ENCODE measurements around the gene PFKP.

The PFKP gene

DNA sequence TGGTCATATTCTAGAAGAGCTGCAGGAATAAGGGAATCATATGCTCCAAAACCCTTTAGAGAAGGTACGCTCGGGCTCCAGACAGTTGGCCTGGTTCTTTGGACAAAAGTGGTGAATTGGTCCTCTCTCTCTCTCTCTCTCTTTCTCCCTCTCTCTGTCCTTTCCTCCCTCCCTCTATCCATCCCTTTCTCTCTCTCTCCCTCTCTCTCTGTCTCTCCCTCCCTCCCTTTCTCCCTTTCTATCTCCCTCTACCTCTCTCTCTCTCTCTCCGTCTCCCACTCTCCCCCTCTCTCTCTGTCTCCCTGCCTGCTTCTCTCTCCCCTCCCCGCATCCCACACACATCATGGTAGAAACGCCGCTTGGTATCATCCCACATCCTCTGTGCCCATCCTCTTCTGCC, 19.8 kb upstream of the PFKP start:
- DNase-seq, result no peak

DNA sequence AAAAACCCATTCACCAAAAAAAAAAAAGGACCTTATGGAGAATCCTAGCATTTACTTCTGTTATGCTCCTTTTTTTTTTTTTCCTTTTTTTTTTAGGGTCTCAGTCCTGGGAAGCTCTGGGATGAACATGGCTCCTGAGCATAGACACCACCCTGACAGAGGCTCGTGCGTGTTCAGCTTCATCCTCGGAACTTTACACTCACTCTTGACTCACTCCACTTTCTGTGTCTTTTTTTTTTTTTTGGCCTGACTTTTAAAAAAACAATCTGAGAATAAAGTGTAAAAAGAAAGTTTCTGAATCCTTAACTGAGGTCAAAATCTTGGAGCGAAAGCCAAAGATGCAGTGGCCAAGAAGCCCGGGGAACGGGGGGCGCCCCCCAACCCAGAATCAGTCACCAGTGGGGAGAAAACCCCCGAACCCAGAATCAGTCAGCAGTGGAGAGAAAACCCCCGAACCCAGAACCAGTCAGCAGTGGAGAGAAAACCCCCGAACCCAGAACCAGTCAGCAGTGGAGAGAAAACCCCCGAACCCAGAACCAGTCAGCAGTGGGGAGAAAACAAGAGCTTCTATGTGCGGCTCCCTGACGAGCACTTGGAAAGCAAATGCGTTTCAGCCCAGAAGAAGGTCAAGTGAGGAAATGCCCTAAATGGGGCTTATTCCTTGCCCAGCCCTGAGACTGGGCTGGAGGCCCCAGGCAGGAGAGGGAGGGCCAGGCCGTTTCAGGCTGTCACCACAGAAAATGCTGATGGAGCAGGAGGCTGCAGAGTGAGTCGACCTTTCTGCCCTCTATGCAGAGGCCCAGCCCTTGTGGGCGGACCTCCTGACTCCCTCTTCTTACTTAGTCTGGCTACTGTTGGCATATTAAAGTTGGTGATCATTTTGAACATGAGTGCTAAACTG, 19.0 kb upstream of the PFKP start:
- no peak for DNase-seq

DNA sequence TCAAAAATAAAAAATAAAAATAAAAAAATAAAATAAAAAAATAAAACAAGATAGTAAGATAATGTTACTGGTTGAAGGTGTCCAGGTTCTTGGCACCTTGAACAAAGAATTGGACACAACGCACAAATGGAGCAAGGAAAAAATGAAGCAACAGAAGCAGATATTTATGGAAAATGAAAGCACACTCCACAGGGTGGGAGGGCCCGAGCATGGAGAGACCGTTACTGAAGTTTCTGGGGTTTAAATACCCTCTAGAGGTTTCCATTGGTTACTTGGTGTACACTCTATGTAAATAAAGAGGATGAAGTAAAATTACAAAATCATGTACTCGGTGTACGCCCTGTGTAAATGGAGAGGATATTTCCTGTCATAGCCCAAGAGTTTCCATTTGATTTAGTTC, 15.7 kb upstream of the PFKP start:
- no peak for DNase-seq

DNA sequence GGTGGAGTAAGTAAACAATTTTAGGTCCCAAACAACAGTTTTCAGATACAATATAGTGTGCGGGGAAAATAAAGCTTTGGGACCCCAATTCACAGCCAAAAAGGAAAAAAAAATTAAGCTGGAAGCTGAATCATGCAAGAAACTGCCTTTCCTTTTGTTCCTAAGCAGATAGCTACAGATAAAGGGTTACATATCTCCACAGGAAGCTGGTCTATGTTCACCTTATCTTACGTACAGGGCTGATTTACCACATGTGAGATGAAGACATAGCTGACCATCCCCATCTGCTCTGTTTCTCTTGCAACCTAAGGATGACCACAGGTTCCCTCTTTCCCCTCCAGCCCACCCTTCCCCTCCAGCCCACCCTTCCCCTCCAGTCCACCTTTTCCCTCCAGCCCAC, 14.2 kb upstream of the PFKP start:
- DNase-seq, result no peak

DNA sequence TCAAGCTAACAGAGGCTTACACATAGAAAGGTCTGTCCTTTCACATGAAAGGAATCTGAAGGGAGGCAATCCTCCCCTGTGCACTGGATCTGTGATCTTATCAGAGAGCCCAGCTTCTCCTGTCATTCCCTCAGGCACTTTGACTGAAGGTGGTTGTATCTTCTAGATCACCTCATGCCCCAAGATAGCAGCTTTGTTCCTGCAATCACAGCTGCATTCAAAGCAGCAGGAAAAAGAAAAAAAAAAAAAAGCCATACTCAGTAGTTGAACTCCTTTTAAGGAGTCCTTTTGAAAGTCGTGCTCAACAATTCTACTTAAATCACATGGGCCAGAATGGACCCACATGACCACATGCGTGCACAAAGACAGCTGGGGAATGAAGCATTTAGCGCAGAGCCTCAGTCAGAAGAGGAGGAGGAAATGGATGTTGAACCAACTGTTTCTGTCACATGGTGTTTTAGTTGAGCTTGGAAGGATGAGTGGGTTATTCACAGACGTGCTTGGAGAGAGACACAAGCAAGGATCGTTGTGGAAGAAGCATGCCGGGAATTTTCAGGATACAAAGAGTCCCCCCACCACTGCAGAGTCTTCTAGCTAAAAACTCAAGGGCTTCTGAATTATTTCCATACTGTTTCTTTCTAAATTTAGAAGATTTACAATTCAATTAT, 13.0 kb upstream of the PFKP start:
- DNase-seq, result no peak

DNA sequence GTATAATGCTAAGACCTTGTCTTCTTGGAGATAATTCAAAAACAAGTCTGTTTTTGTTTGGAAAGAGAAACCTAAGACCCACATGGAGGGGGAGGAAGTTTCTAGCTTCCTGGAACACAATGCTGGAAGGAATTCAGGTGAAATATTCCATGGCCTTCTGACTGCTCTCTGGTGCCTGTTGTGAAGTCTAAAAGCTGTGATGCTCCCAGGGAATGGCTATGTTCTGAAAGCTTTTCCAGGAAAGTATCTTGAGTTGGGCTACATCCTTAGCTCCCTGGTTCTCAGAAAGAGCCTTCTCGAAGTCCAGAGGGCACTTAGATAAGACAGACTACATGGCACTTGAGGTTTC, 12.5 kb upstream of the PFKP start:
- no peak for DNase-seq

DNA sequence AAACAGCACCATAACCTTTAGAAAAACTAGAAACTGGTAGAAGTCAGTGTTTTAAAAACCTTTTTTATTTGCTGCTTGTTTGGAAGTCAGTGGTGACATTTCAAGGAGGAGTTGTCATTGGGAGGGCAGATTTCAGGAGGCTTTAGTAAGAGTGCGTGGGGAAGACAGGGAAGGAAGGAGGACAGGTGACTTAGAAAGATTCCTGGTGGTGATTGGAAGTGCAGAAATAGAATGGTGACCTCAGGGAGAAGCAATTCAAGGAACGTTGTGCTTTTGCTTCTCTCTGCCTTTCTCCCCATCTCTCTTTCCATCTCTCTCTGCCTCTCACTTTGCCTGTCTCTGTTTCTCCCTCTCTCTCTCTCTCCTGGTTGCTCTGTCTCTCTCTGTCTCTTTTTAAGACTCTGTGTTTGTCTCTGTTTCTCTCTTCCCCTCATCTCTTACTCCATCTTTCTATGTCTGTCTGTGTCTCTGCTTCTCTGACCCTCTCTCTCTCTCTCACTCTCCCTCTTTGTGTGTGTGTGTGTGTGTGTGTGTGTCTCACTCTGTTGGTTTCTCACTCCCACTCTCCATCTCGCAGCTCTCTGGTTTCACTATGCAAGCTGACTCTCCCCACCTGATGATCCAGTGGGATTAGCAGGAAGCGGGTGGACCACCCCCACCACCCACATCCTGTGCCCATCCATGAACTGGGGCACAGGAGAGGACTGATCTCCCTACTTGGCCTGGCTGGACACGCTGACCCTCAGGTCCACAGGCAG, 10.9 kb upstream of the PFKP start:
- DNase-seq, result no peak

DNA sequence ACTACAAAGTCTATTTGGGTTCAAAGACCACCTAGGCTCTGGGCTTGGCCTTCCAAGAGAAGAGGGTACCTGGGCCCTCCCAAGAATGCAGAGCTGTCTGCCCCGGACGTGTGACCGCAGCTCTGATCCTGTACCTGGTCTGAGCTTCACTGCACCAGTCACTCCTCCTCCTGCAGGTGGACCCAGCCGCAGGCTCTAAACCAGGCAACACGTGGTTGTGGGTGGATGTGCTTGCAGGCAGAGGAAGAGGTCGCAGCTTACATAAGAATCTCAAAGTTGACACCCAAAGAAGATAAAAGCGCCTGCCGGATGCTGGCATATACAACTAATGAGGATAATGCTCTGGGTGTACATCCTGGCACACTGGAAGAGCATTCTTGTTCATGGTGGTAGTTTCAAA, 9.4 kb upstream of the PFKP start:
- DNase-seq, result no peak

DNA sequence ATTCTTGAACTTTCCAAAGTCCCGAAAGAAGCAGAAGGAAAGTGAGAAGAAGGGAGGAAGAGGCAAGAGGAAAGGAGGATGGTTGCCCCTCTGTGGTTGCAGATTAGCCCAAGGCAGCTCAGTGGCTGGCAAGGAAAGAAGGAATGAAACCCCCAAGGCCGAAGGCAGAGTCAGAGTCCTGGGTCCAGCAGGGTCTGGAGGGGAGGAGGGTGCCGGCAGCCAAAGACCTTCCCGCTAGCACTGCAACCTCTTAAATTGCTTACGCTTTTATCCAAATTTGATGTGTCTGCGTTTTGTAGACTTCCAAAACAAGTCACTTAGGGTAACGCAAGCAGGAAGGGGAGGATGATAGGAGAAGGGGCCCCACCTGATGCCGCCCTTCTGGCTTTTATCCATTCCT, 7.4 kb upstream of the PFKP start:
- no peak for DNase-seq

DNA sequence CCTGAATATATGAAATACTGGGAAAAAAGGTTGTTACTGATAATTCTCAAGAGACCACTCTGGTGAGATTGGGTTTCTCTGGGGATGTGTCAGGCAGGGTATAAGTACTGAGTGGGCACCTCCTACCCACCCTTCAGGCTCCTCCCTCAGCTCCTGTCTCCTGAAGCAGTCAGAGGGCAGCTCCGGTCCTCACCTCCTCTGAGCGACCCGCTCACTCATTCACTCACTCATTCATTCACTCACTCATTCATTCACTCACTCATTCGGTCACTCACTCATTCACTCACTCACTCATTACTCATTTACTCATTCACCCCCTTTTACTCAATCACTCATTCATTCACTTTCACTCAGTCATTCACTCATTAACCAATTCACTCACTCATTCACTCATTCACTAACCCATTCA, 6.9 kb upstream of the PFKP start:
- no peak for DNase-seq

DNA sequence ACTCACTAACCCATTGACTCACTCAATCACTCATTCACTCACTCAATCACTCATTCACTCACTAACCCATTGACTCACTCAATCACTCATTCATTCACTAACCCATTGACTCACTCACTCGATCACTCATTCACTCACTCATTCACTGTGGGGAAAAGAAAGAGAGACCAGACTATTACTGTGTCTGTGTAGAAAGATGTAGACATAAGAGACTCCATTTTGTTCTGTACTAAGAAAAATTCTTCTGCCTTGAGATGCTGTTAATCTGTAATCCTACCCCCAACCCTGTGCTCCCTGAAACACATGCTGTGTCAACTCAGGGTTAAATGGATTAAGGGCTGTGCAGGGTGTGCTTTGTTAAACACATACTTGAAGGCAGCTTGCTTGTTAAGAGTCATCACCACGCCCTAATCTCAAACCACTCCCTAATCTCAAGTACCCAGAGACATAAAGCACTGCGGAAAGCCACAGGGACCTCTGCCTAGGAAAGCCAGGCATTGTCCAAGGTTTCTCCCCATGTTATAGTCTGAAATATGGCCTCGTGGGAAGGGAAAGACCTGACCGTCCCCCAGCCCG, 5.9 kb upstream of the PFKP start:
- DNase-seq, result peak; percentile 53 to 70

DNA sequence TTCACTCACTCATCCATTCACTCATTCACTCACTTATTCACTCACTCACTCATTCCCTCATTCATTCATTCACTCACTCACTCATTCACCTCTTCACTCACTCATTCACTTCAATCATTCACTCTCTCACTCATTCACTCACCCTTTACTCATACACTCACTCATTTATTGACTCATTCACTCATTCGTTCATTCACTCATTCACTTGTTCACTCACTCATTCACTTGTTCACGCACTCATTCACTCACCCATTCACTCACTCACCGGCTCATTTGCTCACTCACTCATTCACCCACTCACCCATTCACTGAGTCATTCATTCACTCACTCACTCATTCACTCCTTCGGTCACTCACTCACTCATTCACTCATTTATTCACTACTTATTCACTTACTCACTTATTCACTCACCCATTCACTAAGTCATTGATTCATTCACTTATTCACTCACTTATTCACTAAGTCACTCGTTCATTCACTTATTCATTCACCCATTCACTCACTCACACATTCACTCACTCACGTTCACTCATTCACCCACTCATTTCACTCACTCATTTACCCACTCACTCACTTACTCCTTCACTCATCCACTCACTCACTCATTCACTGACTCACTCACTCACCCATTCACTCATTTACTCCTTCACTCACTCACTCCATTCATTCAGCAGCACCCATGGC, 4.7 kb upstream of the PFKP start:
- no peak for DNase-seq

DNA sequence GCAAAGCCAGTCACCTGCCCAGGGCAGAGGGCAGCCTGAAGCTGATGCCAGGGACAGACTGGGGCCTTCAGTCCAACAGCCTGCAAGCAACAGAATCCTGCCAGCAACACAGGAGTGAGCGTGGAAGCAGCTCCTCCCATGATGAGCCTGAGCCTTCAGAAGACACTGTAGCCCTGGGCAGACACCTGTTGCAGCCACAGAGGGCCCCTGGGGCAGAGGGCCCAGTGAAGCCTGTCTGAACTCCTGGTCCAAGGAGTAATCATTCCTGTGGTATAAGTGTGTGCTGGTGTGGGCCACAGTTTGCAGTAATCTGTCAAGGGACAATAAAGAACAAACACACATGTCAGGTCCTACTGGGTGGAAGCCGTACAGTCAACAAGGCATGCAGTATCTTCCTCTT, 2.9 kb upstream of the PFKP start:
- DNase-seq, result no peak

DNA sequence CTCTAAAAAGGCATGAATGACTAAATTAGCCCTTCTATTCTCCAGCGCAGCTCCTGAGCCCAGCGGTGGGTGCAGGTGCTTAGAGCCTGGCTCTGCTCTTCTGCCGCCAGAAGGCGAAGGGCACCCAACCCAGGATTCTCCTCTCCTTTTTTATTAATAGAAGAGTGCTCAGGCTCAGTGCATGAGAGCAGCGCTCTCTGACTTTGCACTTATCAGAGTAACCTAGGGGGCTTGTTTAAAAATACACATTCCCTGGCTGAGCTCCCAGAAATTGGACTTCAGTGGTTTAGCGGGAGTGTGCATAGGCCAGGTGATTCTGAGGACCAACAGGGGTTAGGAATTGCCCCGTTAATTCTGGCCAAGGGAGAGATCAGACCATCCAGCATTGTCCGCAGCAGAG, 1.7 kb upstream of the PFKP start:
- no peak for DNase-seq

DNA sequence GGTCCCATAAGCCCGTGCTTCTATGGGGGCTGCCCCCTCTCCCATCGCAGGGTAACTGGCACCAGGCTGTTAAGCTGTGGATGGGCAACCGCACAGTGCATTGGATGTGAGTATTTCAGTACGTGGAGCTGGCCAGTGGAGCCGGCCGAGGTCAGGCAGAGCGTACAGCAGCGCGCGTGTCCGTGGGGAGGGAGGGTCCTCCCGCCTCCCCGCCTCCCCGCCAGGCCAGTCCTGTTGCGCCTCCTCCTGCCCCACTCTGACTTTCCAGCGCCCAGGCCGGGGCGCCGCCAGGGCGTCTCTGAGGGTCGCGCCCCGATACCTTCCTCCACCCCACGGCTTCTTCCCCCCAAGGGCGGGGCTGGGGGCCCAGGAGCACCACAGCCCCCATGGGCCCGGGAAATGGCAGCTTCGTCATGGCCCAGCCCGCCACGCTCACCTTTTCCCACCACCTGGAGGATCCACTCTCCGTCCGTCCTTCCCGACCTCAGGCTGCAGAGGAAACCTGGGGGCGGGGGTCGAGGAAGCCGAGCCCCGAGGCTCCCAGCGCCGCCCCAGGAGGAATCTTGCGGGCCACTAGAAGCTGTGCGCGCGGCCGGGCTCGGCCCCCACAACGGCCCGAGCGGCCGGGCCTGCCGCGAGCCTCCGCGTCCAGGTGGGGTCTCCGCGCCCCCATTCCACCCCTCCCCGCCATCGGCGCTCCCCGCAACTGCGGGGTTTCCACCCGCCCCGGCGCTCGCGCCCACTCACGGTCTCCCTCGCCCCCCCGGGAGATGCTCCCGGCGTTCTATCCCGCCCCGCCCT, 831 bp upstream of the PFKP start:
- DNase-seq, result no peak

DNA sequence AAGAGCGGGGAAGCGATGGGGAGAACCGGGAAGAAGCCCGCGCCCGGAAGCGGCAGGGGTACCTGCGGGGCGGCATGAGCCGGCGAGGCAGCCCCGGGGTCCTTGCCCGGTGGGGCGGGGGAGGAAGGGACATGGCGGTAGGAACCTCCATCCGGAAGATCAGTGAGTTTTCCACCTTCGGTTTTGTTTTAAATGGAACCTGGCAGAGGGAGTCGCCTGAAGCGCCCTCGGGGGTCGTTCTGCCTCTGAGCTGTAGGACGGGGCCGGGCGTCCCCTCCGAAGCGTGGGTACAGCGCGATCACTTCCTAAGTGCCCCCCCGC, 471 bp downstream of the PFKP start:
- no peak for DNase-seq

DNA sequence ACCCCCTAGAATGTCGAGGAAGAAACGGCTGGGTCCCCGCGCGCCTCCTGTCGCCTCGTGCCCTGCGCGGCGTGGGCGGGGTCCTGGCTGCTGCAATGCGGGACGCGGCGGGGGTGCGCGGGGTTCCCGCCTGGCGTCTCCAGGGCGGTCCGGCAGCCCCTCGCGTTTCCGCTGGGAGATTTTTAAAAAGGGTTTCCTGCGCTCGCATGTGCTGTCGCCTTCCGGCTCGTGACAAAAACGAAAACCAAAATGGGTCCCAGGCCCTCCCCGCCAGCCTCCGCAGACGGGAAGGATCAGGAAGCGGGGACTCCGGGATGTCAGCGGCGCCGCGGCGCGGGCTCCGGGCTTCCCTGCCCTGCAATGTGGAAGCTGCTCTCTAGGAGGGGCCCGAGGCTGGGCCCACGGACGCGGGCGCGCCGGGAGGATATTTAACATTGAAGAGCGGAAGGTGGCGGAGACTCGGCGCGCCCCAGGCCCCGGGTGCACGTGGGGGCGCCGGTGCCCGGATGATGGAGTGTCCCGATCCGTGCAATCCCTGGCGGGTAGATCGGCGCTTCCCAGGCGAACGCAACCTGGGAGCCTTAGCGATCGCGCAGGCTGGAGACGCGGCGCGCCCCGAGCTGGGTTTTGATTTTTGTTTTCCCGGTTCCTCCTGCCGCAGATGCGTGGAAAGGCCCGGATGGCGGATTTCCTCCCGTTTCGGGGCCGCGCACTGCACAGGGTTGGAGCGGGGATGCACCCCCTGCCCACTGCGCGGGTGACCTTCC, 1.0 kb downstream of the PFKP start:
- peak in 1 of 2 experiments; percentile 25 for DNase-seq

DNA sequence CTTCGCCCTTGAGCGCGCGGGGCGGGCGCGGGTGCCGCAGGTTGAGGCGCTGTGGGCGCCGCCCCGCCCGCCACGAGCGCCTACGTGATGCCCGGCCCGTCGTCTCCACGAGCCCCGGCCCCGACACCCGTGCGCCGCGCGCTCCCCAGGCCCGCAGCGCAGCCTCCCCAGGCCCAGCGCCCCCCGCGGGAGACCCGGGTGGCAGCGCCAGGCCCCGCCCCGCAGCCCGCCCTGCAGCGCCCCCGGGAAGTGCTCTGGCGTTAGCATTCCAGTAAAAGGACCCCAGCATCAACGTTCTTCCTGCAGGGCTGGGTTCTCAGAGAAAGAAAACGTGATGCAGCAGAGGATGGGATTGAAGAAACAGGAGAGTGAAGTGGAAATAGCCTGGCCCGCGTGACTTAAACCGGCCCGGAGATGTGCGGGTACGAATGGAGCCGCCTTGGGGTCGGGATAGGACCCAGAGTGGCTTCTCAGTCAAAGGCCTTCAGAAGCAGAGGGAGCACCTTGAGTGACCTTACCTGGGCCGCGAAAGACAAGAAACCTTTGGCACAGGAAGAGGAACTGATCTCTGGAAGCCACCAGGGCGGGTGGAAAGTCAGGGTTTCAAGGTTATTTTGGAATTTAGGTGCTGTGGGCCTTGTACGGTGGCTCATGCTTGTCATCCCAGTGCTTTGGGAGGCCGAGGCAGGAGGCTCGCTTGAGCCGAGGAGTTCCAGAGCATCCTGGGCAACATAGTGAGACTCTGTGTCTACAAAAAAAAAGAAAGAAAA, 1.8 kb downstream of the PFKP start:
- no peak for DNase-seq

DNA sequence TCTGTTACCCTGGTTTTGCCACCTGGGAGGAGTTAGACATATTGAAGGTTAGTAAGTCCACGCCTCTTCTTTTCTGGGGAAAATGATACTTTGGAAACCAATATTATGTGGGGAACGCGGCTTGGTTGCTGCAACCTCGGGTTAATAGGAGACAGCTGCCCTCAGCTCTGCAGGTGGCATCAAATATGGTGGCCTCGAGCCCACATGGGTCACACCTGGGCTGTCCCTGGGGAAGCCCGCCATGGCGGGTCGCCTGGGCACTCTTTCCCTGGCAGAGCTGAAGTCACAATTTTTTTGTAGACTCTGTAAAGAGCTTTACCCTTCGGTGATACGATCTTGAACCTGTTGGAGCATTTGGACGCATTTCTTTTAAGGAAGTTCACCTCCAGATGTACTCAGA, 2.5 kb downstream of the PFKP start:
- no peak for DNase-seq

DNA sequence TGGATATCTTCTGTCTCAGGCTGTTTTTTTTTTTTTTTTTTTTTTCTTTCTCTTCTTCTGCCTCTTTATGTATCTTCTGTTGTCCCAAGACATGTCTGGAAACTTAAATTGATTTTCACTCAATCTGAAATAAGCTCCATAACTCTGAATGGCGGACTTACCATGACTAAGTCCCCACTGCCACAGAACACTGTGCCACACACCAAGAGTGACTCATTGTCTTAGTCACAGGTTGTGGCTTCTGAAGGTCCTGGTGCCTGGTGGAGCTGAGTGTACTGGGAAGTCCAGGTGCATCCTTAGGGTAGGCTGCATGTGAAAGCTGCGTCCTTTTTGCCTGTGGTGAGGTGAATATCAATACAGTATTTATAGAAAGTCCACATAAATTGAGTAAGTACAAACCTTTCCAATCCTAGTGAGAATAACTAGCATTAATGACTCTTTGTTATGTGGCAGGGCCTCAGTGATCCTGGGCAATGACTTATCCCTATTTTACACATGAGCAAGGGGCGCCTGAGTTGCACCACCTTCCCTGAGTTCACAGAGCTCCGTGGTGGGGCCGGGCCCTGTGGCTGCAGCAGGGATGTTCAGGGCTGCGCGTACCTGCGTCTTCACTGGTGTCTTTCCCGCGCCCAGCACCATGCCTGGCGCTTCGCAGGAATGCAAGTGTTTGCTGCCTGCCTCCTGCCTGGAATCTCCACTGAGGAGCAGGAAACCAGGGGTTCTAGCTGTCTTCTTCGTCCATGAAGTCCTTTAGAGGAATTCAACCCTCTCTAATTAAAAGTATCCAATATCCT, 4.3 kb downstream of the PFKP start:
- no peak for DNase-seq
